ENCODE results near the gene ANKRD13B. TPM values are rescaled to one million over a fixed set of nuclear protein-coding genes. Genes with fewer than 3 reads are reported as not detected.
"Not testable (repeated sequence)": the region's sequence is repeated elsewhere in the genome, so short reads cannot be mapped to it uniquely, and the experiment has no call there.

ANKRD13B gene

GRCh38 chr17:29651913-29652312 lies 59.0 kb downstream of the ANKRD13B start:
- H3K27me3 ChIP-seq (ENCODE audit: control insufficient read depth, insufficient read depth, low read length); H3K4me2 ChIP-seq (ENCODE audit: low read length); H3K4me1 ChIP-seq (ENCODE audit: control insufficient read depth, insufficient read depth, low read length); H3K4me3 ChIP-seq (ENCODE audit: low read length); H3K9ac ChIP-seq (ENCODE audit: low read depth, low read length); H3K36me3 ChIP-seq (ENCODE audit: insufficient read depth, low read length); H3K9me3 ChIP-seq (replicated peaks; ENCODE audit: low read length): not testable (repeated sequence)

DNA sequence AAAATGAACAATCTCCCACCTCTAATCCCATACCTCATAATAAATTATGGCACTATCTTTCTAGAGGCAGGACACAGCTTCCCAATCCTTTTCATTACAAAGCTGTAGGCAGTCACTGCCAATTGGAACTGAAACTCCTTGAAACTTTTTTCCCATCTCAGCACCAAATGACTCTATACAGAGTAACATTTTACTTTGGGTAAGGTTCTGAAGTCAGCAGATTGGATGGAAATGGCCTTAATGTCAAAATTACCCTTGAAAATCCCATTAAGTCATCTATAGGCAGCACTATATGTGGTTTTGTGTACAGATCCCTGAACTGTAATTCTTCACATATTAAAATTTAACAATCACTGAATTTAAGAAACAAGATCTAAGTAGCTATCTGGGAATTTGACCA lies 60.0 kb downstream of the ANKRD13B start:
- H3K4me1 ChIP-seq (ENCODE audit: control insufficient read depth, insufficient read depth, low read length): no peaks in the 10 kb centered on the region
- H3K9ac ChIP-seq (ENCODE audit: low read depth, low read length): no peak overlapping the region
- no peaks in the 10 kb centered on the region for H3K27me3 ChIP-seq (ENCODE audit: control insufficient read depth, insufficient read depth, low read length)
- H3K4me2 ChIP-seq (ENCODE audit: low read length): no peak overlapping the region
- no peak overlapping the region for H3K4me3 ChIP-seq (ENCODE audit: low read length)
- H3K9me3 ChIP-seq (replicated peaks; ENCODE audit: low read length): no peaks in the 10 kb centered on the region
- peaks cover 8% of the 10 kb centered on the region for H3K36me3 ChIP-seq (ENCODE audit: insufficient read depth, low read length)

GRCh38 chr17:29653995-29654714 lies 61.2 kb downstream of the ANKRD13B start:
- Histone ChIP-seq H3K36me3 (ENCODE audit: insufficient read depth, low read length) (peaks cover 8% of the 10 kb centered on the region), H3K27me3 (ENCODE audit: control insufficient read depth, insufficient read depth, low read length) (no peaks in the 10 kb centered on the region), H3K9me3 (replicated peaks; ENCODE audit: low read length) (no peaks in the 10 kb centered on the region), H3K4me3 (ENCODE audit: low read length) (no peak overlapping the region), H3K4me2 (ENCODE audit: low read length) (no peak overlapping the region), H3K9ac (ENCODE audit: low read depth, low read length) (no peak overlapping the region), H3K4me1 (ENCODE audit: control insufficient read depth, insufficient read depth, low read length) (no peaks in the 10 kb centered on the region)

DNA sequence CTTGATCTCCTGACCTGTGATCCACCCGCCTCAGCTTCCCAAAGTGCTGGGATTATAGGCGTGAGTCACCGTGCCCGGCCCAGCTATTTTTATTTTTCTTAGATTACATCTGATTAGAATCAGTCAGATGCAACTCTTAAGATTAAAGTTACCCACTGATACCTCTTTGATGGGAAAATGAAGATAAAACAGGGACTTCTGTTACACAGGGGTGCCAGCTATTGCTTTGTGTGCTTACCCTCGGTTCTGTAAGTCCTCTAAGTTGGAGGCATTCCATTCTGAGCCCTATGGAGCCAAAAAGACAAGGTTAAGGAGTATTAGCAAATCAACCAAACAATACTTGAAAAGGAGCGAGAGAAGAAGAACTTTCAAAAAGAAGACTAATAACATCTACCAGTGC lies 62.4 kb downstream of the ANKRD13B start:
- no peaks in the 10 kb centered on the region for H3K9me3 ChIP-seq (replicated peaks; ENCODE audit: low read length)
- no peaks in the 10 kb centered on the region for H3K27me3 ChIP-seq (ENCODE audit: control insufficient read depth, insufficient read depth, low read length)
- H3K4me1 ChIP-seq (ENCODE audit: control insufficient read depth, insufficient read depth, low read length): no peaks in the 10 kb centered on the region
- H3K4me2 ChIP-seq (ENCODE audit: low read length): no peak overlapping the region
- H3K9ac ChIP-seq (ENCODE audit: low read depth, low read length): no peak overlapping the region
- peaks cover 8% of the 10 kb centered on the region for H3K36me3 ChIP-seq (ENCODE audit: insufficient read depth, low read length)
- no peak overlapping the region for H3K4me3 ChIP-seq (ENCODE audit: low read length)

DNA sequence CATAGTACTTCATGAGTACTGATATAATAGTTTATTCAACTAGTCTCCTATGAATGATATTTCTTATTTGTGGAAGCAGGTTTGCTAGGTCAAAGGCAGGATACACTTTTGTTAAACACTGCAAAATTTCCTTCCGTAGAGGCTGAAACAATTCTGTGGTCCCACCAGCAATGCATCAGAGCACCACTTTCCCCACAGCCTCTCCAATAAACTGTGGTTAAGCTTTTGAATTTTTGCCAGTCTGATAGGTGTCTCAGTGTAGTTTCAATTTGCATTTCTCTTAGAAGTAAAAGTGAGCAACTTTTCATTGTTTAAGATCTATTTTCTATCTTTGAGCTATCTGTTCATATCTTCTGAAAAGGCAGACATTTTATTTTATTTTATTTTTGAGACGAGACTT lies 66.2 kb downstream of the ANKRD13B start:
- H3K4me3 ChIP-seq (ENCODE audit: low read length): no peak overlapping the region
- H3K4me1 ChIP-seq (ENCODE audit: control insufficient read depth, insufficient read depth, low read length): no peaks in the 10 kb centered on the region
- H3K9me3 ChIP-seq (replicated peaks; ENCODE audit: low read length): no peaks in the 10 kb centered on the region
- H3K27me3 ChIP-seq (ENCODE audit: control insufficient read depth, insufficient read depth, low read length): no peaks in the 10 kb centered on the region
- peaks cover 8% of the 10 kb centered on the region for H3K36me3 ChIP-seq (ENCODE audit: insufficient read depth, low read length)
- H3K4me2 ChIP-seq (ENCODE audit: low read length): no peak overlapping the region
- H3K9ac ChIP-seq (ENCODE audit: low read depth, low read length): no peak overlapping the region

GRCh38 chr17:29661213-29661612 lies 68.3 kb downstream of the ANKRD13B start:
- H3K9me3 ChIP-seq (replicated peaks; ENCODE audit: low read length): no peaks in the 10 kb centered on the region
- no peak overlapping the region for H3K9ac ChIP-seq (ENCODE audit: low read depth, low read length)
- peaks cover 14% of the 10 kb centered on the region for H3K4me1 ChIP-seq (ENCODE audit: control insufficient read depth, insufficient read depth, low read length)
- H3K4me3 ChIP-seq (ENCODE audit: low read length): no peak overlapping the region
- no peak overlapping the region for H3K4me2 ChIP-seq (ENCODE audit: low read length)
- peaks cover 3% of the 10 kb centered on the region for H3K36me3 ChIP-seq (ENCODE audit: insufficient read depth, low read length)
- H3K27me3 ChIP-seq (ENCODE audit: control insufficient read depth, insufficient read depth, low read length): no peaks in the 10 kb centered on the region

DNA sequence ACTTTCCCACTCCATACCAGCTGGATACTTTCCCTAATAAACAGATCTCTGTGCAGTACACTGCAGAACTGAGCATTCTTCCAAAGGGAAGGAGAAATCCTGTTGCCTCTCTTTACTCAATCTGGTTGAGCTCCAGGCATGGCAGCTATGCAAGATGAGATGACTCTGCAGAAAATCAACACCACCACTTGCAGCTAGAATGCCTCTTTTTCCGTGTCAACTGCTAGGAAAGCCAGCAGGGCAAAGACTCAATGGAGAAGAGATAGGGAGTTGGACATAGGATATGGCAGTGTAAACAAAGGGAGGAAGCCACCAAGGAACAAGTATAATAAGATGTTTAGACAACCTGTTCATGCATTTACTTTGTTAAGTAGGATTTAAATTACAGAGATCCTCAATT lies 70.2 kb downstream of the ANKRD13B start:
- no peaks in the 10 kb centered on the region for H3K27me3 ChIP-seq (ENCODE audit: control insufficient read depth, insufficient read depth, low read length)
- peaks cover 14% of the 10 kb centered on the region for H3K4me1 ChIP-seq (ENCODE audit: control insufficient read depth, insufficient read depth, low read length)
- peaks cover 11% of the 10 kb centered on the region for H3K36me3 ChIP-seq (ENCODE audit: insufficient read depth, low read length)
- no peak overlapping the region for H3K4me3 ChIP-seq (ENCODE audit: low read length)
- H3K9ac ChIP-seq (ENCODE audit: low read depth, low read length): no peak overlapping the region
- H3K9me3 ChIP-seq (replicated peaks; ENCODE audit: low read length): no peaks in the 10 kb centered on the region
- H3K4me2 ChIP-seq (ENCODE audit: low read length): no peak overlapping the region

Small RNA genes within 50 kb of the gene (small RNA-seq; reads per million reads assigned to genes)
- not detected for gene RNU6-920P

All from skeletal muscle satellite cell (primary cell).